ENCODE measurements around the gene ZRANB2.

DNA sequence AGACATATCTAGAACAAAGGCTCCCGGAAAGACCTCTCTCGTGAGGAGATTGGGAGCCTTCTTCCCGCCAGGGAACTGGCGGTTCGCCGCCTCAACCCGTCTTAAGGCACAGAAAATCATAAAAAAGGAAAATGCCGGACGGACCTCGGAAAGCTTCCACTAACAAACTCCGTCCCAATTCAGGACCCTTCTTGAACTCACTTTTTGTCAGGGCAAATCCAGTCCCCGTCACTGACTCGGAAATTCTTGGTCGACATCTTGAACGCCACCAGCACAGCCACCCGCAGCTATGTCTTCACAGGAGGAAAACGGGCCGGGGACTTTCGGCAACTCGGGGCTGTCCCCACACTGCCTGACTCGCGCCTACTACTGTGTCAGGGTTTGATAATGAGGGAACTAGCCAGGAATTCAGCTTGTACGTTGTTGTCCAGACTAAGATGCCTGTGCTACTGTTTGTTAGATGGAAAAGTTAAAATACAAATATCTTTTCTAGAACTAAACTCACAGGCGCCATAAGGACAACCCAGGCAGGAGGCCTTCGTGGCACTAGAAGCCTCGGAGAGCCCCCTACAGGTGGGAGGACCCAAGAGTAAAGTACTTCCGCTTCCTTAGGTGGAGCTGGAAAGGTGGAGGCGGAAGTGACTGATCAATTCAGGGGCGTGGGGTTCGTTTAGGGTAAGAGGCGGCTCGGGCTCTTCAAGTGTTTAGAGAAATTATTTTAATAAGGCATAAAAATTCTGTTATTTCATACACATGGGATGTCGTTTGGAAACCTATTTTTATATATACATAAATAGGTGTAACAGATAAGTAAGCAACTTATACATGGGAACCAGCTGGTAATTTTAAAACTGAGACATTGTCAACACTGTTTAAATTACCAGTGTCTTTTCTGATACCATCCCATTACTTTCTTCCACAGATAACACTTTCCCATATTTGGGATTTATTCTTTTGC, at the start of gene ZRANB2:
- TF ChIP-seq, protein P1, sequence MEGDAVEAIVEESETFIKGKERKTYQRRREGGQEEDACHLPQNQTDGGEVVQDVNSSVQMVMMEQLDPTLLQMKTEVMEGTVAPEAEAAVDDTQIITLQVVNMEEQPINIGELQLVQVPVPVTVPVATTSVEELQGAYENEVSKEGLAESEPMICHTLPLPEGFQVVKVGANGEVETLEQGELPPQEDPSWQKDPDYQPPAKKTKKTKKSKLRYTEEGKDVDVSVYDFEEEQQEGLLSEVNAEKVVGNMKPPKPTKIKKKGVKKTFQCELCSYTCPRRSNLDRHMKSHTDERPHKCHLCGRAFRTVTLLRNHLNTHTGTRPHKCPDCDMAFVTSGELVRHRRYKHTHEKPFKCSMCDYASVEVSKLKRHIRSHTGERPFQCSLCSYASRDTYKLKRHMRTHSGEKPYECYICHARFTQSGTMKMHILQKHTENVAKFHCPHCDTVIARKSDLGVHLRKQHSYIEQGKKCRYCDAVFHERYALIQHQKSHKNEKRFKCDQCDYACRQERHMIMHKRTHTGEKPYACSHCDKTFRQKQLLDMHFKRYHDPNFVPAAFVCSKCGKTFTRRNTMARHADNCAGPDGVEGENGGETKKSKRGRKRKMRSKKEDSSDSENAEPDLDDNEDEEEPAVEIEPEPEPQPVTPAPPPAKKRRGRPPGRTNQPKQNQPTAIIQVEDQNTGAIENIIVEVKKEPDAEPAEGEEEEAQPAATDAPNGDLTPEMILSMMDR (conservative IDR thresholded peaks at IDR 0.05; ENCODE audit: low read depth, low read length): peak; percentile 87
- TF ChIP-seq BHLHE40 (IDR thresholded peaks at IDR 0.05; ENCODE audit: low read depth, low read length): no peak
- peak; percentile 94 for TF ChIP-seq POLR2A (IDR thresholded peaks at IDR 0.05; ENCODE audit: low read depth, low read length)
- TF ChIP-seq NFE2L2 (IDR thresholded peaks at IDR 0.05; ENCODE audit: low read depth, low read length): no peak
- TF ChIP-seq MXI1 (IDR thresholded peaks at IDR 0.05; ENCODE audit: borderline replicate concordance, low read depth, low read length): peak; percentile 71
